T-helper 9 cell (primary cell): Measurements from ENCODE around the gene LSM14A.
"Not testable (repeated sequence)": the region's sequence is repeated elsewhere in the genome, so short reads cannot be mapped to it uniquely, and the experiment has no call there.

Source experiments
- DNase-seq: peaks from one replicate; pipeline ENCODE4 v3.0.0-alpha.2; 2020

The LSM14A gene

DNA sequence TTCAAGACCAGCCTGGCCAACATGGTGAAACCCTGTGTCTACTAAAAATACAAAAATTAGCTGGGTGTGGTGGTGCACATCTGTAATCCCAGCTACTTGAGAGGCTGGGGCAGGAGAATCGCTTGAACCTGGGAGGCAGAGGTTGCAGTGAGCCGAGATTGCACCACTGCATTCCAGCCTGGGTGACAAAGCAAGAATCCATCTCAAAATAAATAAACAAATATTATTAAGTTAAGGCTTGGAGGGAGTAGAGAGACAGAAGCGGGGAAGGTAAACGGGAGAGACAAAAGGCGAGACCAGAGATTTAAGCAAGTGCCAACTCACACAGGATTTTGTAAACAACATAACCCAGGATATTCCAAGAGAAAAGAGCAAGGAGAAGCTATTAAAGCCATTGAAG, 12.8 kb upstream of the LSM14A start:
- not testable (repeated sequence) for DNase-seq

DNA sequence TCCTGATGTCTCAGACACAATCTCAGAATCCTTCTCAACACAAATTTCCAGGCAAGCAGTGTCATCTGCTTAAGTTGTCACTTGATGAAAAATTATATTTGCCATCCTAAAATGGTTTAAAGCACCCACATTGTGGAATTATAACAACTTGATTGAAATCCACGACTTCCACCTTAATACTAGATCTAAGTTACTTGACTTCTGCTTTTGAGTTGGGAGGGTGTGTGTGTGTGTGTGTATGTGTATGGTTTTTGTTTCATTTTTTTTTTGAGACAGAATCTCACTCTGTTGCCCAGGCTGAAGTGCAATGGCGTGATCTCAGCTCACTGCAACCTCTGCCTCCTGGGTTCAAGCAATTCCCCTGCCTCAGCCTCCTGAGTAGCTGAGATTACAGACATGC, 10.4 kb upstream of the LSM14A start:
- DNase-seq = not testable (repeated sequence)

- DNase-seq = no peak
These were observed 7.0 kb upstream of the LSM14A start for GRCh38 chr19:34165295-34165738.

DNA sequence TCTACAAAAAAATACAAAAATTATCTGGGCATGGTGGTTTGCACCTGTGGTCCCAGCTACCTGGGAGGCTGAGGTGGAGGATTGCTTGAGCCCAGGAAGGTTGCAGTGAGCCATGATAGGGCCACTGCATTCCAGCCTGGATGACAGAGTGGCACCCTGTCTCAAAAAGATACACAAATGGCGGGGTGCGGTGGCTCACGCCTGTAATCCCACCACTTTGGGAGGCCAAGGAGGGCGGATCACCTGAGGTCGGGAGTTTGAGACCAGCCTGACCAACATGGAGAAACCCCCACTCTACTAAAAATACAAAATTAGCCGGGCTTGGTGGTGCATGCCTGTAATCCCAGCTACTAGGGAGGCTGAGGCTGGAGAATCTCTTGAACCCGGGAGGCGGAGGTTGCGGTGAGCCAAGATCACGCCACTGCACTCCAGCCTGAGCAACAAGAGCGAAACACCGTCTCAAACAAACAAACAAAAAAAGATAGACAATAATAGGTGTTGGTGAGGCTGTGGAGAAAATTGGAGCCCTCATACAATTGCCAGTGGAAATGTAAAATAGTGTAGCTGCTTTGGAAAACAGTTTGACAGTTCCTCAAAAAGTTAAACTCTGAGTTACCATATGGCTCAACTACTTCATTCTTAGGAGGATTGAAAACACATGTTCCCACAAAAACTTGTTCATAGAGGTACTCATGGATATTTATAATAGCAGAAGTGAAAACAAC, 2.7 kb upstream of the LSM14A start:
- DNase-seq = not testable (repeated sequence)

DNA sequence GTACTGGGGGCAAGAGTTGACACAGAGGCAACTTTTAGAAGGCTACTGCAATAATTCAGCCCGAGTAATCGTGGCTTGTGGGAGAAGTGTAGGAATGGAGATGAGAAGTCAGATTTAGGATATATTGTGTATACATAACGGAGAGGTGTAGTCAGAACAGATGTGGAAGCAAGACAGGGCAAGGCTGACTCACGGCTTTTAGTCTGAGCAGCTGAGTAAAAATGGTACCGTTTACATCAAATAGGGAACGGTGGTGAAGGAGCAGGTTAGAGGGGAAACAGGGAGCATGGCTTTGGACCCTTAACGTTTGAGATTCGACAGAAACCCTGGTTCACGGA, 796 bp upstream of the LSM14A start:
- no peak for DNase-seq

GRCh38 chr19:34172661-34173192, 423 bp downstream of the LSM14A start:
- peak; percentile 6 for DNase-seq

DNA sequence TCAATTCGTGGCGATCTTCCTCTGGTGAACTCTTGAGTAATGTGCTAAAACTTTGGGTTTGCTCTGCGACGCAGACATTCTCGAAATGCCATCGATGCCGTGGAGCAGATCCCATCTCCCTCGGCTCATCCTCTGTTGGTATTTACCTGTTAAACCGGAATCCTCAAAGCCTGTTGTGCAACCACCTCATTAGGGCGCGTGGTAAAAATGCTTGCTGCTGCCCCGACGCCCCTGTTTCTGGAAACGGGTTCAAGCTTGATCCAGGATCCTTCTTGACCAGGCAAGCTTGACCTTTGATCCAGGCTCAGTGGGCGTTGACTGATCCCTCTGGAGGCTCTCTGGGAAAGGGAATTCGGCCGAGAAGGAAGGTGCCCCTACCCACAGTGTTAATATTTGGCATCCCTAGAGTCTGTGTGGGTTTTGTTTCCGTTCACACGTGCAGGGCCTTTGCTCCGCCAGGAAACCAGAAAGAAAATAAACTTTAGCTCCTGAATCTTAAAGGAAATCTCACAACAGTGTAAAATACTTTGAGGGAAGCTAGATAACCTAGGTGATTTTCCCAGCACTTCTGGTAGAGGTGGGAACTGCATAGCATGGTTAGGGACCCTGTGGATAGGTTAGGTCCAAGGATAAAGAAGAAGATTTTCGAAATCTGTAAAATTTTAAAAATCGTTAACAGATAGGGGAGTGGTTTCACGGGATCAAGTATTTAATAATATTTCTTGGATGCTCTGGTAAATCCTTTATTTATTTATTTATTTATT, 1.1 kb downstream of the LSM14A start:
- peak; percentile 5 for DNase-seq

DNA sequence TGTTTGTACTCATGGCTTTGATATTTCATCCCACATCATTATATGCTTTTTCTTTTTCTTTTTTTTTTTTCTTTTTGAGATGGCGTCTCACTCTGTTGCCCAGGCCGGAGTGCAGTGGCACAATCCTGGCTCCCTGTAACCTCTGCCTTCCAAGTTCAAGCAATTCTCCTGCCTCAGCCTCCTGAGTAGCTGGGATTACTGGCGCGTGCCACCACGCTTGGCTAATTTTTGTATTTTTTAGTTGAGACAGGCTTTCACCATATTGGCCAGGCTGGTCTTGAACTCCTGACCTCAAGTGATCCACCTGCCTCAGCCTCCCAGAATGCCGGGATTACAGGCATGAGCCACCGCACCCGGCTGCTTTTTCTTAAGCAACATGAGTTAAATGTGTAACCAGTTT, 2.9 kb downstream of the LSM14A start:
- DNase-seq = not testable (repeated sequence)

DNA sequence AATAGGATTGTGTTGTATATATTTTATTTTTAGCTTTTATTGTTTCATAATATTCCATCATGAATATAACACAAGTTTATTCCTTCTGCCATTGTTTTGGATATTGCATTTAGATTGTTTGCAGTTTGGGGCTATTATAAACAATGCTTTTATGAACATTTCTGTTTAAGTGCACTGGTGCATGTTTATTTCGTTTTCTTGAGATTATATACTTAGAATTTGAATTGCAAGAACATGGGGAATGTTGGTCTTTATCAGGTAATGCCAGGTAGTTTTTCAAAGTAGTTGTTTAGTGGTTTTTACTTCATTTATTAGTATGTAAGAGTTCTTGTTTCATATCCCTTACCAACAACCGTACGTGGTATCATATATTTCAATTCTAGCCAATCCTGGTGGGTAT, 4.3 kb downstream of the LSM14A start:
- DNase-seq = no peak

- DNase-seq = no peak
These were observed 5.9 kb downstream of the LSM14A start for GRCh38 chr19:34178274-34178610.

- DNase-seq = no peak
These were observed 6.8 kb downstream of the LSM14A start for GRCh38 chr19:34179066-34179465.

DNA sequence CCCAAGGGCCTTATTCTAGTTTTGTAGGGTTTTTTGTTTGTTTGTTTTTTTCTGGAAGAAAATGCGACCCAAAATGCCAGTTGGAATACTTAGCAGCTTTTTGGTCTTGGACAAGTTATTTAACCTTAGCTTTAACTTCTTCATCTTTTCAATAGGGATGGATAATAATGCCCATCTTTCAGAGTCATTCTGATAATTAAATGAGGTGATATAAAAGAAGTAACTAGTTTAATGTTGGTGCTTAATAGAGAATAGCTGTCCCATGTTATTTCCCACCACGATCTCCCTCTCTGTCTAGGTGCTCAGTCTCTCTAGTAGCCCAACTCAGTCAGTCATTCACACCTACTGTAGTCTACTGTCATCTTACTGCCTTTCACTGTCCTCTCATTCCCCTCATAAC, 8.0 kb downstream of the LSM14A start:
- no peak for DNase-seq

DNA sequence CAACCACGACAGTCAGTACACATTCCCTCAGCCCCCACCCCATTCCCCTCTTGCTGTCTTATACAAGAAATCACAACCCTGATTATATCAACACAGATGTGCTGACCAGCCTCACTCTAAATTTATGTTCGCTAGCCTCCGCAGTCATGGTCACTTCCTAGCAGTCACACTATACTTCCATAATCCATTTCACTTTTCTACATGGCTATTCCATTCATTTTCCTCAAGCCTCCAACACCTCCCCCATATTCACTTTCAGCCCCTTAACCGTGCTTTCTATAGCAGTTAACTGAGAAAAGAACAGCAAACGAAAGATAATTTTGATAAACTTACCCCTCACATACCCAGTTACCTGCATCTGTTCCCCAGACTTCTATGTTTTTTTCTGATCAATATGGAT, 8.4 kb downstream of the LSM14A start:
- no peak for DNase-seq

GRCh38 chr19:34181111-34181864, 9.0 kb downstream of the LSM14A start:
- DNase-seq = no peak

DNA sequence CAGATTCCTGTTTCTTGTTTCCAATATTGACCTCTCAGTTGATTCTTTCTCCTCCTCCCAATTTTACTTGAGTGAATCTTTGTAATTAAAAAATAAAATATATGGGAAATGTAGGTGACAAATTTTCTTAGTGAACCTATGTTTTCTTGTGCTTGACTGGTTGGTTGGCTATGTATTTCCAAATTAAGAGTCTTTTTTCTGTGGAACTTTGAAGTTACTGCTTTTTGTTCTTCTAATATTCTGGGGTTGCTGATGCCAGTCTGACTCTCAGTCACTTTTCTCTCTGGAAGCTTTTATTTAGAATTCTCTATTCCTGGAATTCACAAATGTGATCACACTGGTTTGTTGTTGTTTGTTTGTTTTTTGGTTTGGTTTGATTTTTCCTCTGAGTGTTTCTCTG, 9.8 kb downstream of the LSM14A start:
- no peak for DNase-seq

DNA sequence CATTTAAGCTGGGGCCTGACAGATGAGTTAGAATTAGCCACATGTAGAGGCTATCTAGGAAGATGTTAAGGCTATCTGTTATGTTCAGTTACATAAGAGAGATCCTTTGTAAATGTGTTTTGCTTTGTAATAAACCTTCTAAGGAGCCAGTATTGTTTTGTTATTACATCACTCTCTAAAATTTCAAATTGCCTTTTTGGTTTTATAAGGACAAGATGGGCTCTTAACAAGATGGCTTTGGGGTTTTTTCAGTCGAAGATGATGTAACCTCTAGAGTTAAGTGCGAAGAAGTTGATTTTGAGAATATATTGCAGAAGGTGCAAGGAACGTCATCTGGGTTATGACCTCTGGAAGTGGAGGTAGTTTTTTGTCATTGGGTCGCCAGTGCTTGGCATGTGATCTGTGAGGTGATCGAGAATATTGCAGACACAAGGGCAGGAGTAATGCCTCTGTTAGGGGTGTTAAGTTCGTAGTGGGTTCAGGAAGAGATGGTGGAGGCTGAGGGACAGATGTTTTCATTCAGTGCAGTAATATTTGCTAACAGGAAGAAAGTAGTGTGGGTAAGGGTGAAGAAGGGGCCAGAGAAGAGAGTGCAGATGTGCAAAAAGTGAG, 12.7 kb downstream of the LSM14A start:
- DNase-seq = no peak

GRCh38 chr19:34186205-34186604, 13.9 kb downstream of the LSM14A start:
- no peak for DNase-seq

DNA sequence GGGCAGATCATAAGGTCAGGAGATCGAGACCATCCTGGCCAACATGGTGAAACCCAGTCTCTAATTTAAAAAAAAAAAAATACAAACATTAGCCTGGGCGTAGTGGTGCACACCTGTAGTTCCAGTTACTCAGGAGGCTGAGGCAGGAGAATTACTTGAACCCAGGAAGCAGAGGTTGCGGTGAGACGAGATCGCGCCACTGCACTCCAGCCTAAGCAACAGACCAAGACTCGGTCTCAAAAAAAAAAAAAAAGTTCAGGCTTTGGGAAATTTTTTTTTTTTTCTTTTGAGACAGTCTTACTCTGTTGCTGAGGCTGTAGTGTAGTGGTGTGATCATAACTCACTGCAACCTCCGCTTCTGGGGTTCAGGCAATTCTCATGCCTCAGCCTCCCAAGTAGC, 14.7 kb downstream of the LSM14A start:
- no peak for DNase-seq

DNA sequence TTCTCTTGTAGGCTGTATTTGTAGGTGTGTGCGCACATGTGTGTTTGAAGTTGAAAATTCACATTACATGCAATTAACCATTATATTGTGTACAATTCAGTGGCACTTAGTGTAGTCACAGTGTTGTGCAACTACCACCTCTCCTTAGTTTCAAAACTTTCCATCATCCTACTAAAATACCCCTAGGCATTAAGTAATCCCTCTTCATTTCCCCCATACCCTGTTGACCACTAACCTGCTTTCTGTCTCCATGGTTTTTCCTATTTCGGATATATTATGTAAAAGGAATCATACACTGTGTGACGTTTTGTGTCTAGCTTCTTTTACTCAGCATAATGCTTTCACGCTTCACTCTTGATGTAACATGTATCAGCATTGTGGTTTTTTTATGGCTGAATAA, 16.1 kb downstream of the LSM14A start:
- DNase-seq = no peak

DNA sequence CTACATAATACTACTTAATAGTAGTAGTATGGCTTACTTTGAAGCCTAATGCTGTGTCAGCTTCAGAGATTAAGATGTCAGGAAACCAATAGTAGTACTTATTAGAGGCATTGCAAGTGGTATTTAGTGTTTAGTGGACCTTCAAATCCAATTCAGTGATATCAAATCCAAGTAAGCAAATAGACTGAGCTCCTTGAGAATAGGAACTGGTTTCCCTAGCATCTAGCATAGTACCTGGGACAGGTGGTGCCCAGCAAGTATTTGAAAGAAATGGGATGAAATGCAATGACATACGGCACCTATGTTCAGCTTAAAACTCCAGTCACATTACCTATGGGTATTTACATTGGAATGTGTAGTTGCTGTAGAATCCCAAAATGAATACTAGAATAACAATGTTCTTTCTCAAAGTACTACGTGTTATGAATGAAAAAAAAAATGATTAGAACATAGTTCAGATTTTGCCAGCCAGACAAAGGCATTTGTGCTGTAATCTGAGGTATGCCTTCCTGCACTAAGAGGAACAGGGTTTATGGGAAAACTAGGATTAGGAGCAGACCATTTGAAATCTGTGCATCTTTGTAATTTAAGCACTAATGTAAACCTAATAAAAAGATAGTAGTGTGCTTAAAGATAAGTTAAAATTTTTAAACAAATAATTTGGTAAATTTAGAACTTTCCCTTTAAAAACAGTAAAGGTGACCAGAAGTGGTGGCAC, 17.1 kb downstream of the LSM14A start:
- DNase-seq = no peak

GRCh38 chr19:34189917-34190425, 17.7 kb downstream of the LSM14A start:
- DNase-seq = no peak

DNA sequence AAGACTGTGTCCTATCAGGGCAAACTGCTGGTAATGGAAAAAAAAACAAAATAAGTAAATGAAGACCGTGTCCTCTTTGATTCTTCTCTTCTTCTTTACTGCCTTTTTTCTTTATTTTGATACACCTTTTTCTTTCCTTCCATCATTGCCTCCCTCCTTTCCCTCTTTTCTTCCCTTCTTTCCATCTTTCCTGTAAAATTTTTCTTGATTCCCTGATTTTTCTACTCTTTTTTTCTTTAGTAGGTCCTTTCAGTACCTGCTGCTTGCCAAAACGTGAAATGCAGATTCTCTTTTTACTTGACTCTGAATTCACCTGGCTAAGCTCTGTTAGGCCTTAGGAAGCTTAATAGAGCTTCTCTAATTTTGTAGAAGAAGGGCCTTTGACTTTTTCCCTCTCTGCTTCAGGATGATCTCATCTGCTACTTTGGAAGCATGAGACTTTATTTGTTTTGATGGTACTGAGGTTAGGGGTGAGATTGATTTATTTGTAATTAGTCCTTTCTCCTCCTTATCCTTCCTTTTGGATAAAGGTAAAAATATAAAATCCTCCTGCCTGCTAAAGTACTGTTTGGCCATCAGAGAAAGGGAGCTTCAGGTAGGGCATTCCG, 19.2 kb downstream of the LSM14A start:
- DNase-seq = no peak
